ENCODE data around the gene AZU1. TPM values are rescaled to one million over a fixed set of nuclear protein-coding genes. Genes with fewer than 3 reads are reported as not detected.
A peak's percentile ranks its signal among the peaks of the same experiment; 100 is the strongest.

AZU1 gene
- total RNA-seq, 1 experiment from 2014 or later: 1.6 TPM

- Histone ChIP-seq H2BK120ac (ENCODE audit: low read depth, low read length, poor library complexity, severe bottlenecking) (no peak overlapping the region), H3K27ac (ENCODE audit: insufficient read length, low read depth, low read length) (no peak overlapping the region), H3K56ac (ENCODE audit: insufficient read length, low read depth, low read length) (no peak overlapping the region), H4K8ac (replicated peaks; ENCODE audit: insufficient read length, low read depth, low read length) (no peak overlapping the region), H3K14ac (ENCODE audit: insufficient read depth, low read length) (no peak overlapping the region), H2BK5ac (ENCODE audit: insufficient read length, low read length) (no peak overlapping the region), H3K79me2 (ENCODE audit: insufficient read depth, low read length) (no peaks in the 10 kb centered on the region), H3K79me1 (ENCODE audit: insufficient read depth, low read depth, low read length, poor library complexity, severe bottlenecking) (no peaks in the 10 kb centered on the region), H4K91ac (ENCODE audit: insufficient read length, low read depth, low read length) (no peak overlapping the region), H3K27me3 (ENCODE audit: insufficient read depth, low read length) (no peaks in the 10 kb centered on the region), H3K23ac (ENCODE audit: insufficient read length, low read depth, low read length) (no peak overlapping the region), H2BK20ac (ENCODE audit: low read depth, low read length, poor library complexity, severe bottlenecking) (no peak overlapping the region), H4K5ac (ENCODE audit: insufficient read length, low read depth, low read length) (no peak overlapping the region), H2BK15ac (ENCODE audit: low read depth, low read length) (no peak overlapping the region), H3K9ac (ENCODE audit: extremely low read depth, insufficient read length, low read length) (no peak overlapping the region), H3K18ac (ENCODE audit: insufficient read length, low read depth, low read length) (no peak overlapping the region), H2BK12ac (ENCODE audit: insufficient read length, low read depth, low read length) (no peak overlapping the region), H3K9me3 (ENCODE audit: control insufficient read depth, low read depth, low read length) (no peaks in the 10 kb centered on the region), H2AK5ac (ENCODE audit: insufficient read length, low read length) (no peak overlapping the region), H3K4ac (ENCODE audit: low read depth, low read length) (no peak overlapping the region), H3K4me2 (ENCODE audit: insufficient read depth, insufficient read length, low read length) (no peak overlapping the region), H3K23me2 (ENCODE audit: insufficient read length, low read depth, low read length, poor library complexity, severe bottlenecking) (no peaks in the 10 kb centered on the region), H4K20me1 (ENCODE audit: control insufficient read depth, insufficient read depth, insufficient read length) (no peaks in the 10 kb centered on the region), H2AFZ (ENCODE audit: low read length) (no peak overlapping the region), H3K4me1 (ENCODE audit: insufficient read depth, low read length) (no peaks in the 10 kb centered on the region), H3T11ph (ENCODE audit: low read length) (no peak overlapping the region)
- Mint-ChIP-seq H3K27me3 (ENCODE audit: low read depth) (peaks cover 3% of the 10 kb centered on the region; the same call in 1 of the 2 replicates), H3K36me3 (ENCODE audit: insufficient read depth in 1 of 3, low read depth in 3 of 3) (peaks cover 27 to 52% (median 52%) of the 10 kb centered on the region in 3 experiments), H3K27ac (peak overlapping the region; percentile 53 to 82 (median 58); a peak in 5 of 7 replicates), H3K4me1 (0 out of 4 replicates have a peak, but pooled peaks cover 0 to 3% of the 10 kb centered on the region in 2 experiments), H3K9me3 (no peaks in the 10 kb centered on the region; a peak in 1 of 5 replicates), H3K4me3 (peak overlapping the region in 1 of 2 experiments; percentile 18; a peak in 2 of 5 replicates)
- DNase-seq: no peak
- WGBS (ENCODE audit: extremely low coverage, insufficient read length, low lambda C conversion rate): no CpG with 5 or more reads among the region's 49 CpGs
- TF ChIP-seq, protein P1, sequence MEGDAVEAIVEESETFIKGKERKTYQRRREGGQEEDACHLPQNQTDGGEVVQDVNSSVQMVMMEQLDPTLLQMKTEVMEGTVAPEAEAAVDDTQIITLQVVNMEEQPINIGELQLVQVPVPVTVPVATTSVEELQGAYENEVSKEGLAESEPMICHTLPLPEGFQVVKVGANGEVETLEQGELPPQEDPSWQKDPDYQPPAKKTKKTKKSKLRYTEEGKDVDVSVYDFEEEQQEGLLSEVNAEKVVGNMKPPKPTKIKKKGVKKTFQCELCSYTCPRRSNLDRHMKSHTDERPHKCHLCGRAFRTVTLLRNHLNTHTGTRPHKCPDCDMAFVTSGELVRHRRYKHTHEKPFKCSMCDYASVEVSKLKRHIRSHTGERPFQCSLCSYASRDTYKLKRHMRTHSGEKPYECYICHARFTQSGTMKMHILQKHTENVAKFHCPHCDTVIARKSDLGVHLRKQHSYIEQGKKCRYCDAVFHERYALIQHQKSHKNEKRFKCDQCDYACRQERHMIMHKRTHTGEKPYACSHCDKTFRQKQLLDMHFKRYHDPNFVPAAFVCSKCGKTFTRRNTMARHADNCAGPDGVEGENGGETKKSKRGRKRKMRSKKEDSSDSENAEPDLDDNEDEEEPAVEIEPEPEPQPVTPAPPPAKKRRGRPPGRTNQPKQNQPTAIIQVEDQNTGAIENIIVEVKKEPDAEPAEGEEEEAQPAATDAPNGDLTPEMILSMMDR (conservative IDR thresholded peaks at IDR 0.05): no peak
These were observed 13.2 kb upstream of the AZU1 start for GRCh38 chr19:814152-815078.
